Measurements from ENCODE around the gene NOX5. TPM values are rescaled to one million over a fixed set of nuclear protein-coding genes. Genes with fewer than 3 reads are reported as not detected.
"Not testable (repeated sequence)": the region's sequence is repeated elsewhere in the genome, so short reads cannot be mapped to it uniquely, and the experiment has no call there.

NOX5 gene, protein sequence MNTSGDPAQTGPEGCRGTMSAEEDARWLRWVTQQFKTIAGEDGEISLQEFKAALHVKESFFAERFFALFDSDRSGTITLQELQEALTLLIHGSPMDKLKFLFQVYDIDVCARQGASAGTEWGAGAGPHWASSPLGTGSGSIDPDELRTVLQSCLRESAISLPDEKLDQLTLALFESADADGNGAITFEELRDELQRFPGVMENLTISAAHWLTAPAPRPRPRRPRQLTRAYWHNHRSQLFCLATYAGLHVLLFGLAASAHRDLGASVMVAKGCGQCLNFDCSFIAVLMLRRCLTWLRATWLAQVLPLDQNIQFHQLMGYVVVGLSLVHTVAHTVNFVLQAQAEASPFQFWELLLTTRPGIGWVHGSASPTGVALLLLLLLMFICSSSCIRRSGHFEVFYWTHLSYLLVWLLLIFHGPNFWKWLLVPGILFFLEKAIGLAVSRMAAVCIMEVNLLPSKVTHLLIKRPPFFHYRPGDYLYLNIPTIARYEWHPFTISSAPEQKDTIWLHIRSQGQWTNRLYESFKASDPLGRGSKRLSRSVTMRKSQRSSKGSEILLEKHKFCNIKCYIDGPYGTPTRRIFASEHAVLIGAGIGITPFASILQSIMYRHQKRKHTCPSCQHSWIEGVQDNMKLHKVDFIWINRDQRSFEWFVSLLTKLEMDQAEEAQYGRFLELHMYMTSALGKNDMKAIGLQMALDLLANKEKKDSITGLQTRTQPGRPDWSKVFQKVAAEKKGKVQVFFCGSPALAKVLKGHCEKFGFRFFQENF
- under 1 TPM; 0.06 to 0.08 TPM for total RNA-seq
- not detected for polyA plus RNA-seq

DNA sequence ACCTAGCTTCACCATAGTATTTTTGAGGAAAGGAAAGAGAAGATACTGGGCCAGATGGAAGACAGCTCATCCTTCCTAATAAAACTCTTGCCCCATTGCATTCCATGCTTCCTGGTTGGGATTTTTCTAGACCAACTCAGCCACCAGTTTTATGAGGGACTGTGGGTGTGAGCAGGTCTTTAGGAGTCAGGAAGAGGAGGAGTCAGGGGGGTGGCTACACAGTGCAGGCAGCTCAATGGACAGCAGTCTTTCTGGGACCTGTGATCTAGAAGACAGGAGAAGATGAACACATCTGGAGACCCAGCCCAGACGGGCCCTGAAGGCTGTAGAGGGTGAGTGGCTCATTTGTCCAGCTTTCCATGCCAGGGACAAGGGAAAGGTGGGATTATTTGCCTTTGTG, at the start of gene NOX5:
NOX5 (plus strand) TSS at position 242 of the 400 bp plus-strand sequence; CDS start at position 283, 41 bp downstream.
- no peaks in the 10 kb centered on the region for H3K27me3 ChIP-seq (ENCODE audit: insufficient read depth, low read length)
- intact Hi-C loops (cut with micrococcal nuclease) = no loop called here
- H3K27ac ChIP-seq (ENCODE audit: low read depth, low read length) = no peak within 1 kb of the TSS
- H3K36me3 Mint-ChIP-seq = peaks cover 0 to under 1% of the 10 kb centered on the region in 2 donors
- H3K9me3 ChIP-seq (ENCODE audit: control insufficient read depth in 1 of 2, low read length in 2 of 2) = peaks cover 0 to 3% of the 10 kb centered on the region in 2 donors
- ChIA-PET CTCF (ENCODE audit: partially characterized antibody) (interaction anchor here (1.4 kb wide), 1 partner anchor 17 kb away, joined by 5 read pairs; no protein-coding TSS in a partner anchor), POLR2A (ENCODE audit: partially characterized antibody) (no interaction called here)
- H3K4me3 ChIP-seq (ENCODE audit: low read length in 2 of 2) = no peak within 1 kb of the TSS
- peaks cover 2 to 23% (median 11%) of the 10 kb centered on the region in 8 donors for H3K9me3 Mint-ChIP-seq
- DNase-seq = no peak
- no peak within 1 kb of the TSS for H3K4me3 Mint-ChIP-seq
- no peaks in the 10 kb centered on the region for H3K4me1 Mint-ChIP-seq
- peaks cover 8 to 12% of the 10 kb centered on the region in 2 donors for H3K27me3 Mint-ChIP-seq
- H3K36me3 ChIP-seq (ENCODE audit: insufficient read depth, low read length) = no peaks in the 10 kb centered on the region
- no peaks in the 10 kb centered on the region for H3K4me1 ChIP-seq (ENCODE audit: insufficient read depth, low read length)
- H3K27ac Mint-ChIP-seq = no peak within 1 kb of the TSS

DNA sequence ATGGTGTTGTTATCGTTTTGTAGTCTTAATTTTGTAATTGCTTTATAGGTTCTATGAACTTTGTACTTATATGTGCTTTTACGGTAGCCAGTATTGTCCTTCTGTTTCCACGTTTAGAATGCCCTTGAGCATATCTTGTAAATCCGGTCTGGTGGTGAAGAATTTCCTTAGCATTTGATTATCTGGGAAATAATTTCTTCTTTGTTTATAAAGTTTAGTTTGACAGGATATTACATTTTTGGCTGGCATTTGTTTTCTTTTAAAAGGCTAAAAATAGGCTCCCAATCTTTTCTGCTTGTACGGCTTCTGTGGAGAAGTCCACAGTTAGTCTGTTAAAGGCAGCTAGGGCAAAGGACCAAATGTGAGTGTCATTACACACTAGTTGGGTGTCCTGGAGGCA, 47.5 kb upstream of the NOX5 start:
- POLR2A ChIA-PET (ENCODE audit: partially characterized antibody) = no interaction called here
- no peak for DNase-seq

DNA sequence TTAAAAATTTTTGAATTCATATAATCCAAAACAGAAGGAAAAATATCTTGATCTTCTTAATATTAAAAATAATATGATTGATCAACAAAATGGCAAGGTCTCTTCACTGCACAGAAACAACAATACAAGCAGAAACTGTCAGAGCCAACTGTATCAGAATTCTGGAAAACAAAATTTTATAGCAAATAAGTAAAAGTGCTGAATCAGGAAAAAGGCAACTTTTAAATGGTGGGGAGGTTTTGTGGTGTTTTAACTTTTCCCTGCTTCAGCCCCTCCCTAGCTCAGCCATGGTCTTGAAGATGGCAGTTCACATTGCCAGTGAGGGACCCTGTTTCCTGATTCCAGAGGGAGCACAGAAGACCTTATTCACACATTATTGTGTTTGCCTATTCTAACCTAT, 46.5 kb upstream of the NOX5 start:
- Mint-ChIP-seq H3K27ac (no peak overlapping the region), H3K27me3 (peaks cover 29 to 36% of the 10 kb centered on the region in 2 donors), H3K4me1 (no peaks in the 10 kb centered on the region), H3K36me3 (peaks cover 0 to 2% of the 10 kb centered on the region in 2 donors), H3K4me3 (no peak overlapping the region), H3K9me3 (peaks cover 3 to 35% (median 24%) of the 10 kb centered on the region in 8 donors)
- no peaks in the 10 kb centered on the region for H3K4me1 ChIP-seq (ENCODE audit: insufficient read depth, low read length)
- H3K36me3 ChIP-seq (ENCODE audit: insufficient read depth, low read length) = no peaks in the 10 kb centered on the region
- peaks cover 0 to 5% of the 10 kb centered on the region in 2 donors for H3K9me3 ChIP-seq (ENCODE audit: control insufficient read depth in 1 of 2, low read length in 2 of 2)
- ChIA-PET POLR2A (ENCODE audit: partially characterized antibody) (no interaction called here), CTCF (ENCODE audit: partially characterized antibody) (no interaction called here)
- no peak overlapping the region for H3K27ac ChIP-seq (ENCODE audit: low read depth, low read length)
- no peaks in the 10 kb centered on the region for H3K27me3 ChIP-seq (ENCODE audit: insufficient read depth, low read length)
- intact Hi-C loops (cut with micrococcal nuclease) = no loop called here
- DNase-seq = no peak
- H3K4me3 ChIP-seq (ENCODE audit: low read length in 2 of 2) = no peak overlapping the region

More for the DNA sequence above, 47.5 kb upstream of the NOX5 start:
- CTCF ChIA-PET (ENCODE audit: partially characterized antibody) = no interaction called here
- Histone ChIP-seq H3K27me3 (ENCODE audit: insufficient read depth, low read length) (no peaks in the 10 kb centered on the region), H3K9me3 (ENCODE audit: control insufficient read depth in 1 of 2, low read length in 2 of 2) (peaks cover 0 to 5% of the 10 kb centered on the region in 2 donors), H3K4me1 (ENCODE audit: insufficient read depth, low read length) (no peaks in the 10 kb centered on the region), H3K36me3 (ENCODE audit: insufficient read depth, low read length) (no peaks in the 10 kb centered on the region), H3K4me3 (ENCODE audit: low read length in 2 of 2) (no peak overlapping the region), H3K27ac (ENCODE audit: low read depth, low read length) (no peak overlapping the region)
- intact Hi-C loops (cut with micrococcal nuclease) = no loop called here
- Mint-ChIP-seq H3K36me3 (peaks cover 0 to 2% of the 10 kb centered on the region in 2 donors), H3K4me1 (no peaks in the 10 kb centered on the region), H3K27ac (no peak overlapping the region), H3K4me3 (no peak overlapping the region), H3K9me3 (peaks cover 3 to 35% (median 25%) of the 10 kb centered on the region in 8 donors), H3K27me3 (peaks cover 27 to 36% of the 10 kb centered on the region in 2 donors)

DNA sequence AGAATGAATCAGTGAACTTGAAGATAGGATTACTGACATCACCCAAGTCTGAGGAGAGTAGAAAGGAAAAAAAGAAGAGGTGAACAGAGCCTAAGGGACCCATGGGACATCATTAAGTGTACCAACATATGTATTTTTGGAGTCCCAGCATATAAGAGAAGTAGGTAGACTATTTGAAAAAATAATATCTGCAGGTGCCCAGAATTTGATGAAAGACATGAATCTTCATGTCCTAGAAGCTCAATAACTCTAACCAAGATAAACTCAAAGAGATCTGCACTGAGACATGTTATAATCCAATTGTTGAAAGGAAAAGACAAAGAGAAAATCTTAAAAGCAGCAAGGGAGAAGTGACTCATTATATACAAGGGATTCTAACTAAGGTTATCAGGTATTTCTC, 45.2 kb upstream of the NOX5 start:
- H3K27me3 Mint-ChIP-seq = peaks cover 26 to 37% of the 10 kb centered on the region in 2 donors
- peaks cover 0 to 2% of the 10 kb centered on the region in 2 donors for H3K36me3 Mint-ChIP-seq
- H3K36me3 ChIP-seq (ENCODE audit: insufficient read depth, low read length) = no peaks in the 10 kb centered on the region
- peaks cover 3 to 35% (median 24%) of the 10 kb centered on the region in 8 donors for H3K9me3 Mint-ChIP-seq
- peaks cover 0 to 5% of the 10 kb centered on the region in 2 donors for H3K9me3 ChIP-seq (ENCODE audit: control insufficient read depth in 1 of 2, low read length in 2 of 2)
- ChIA-PET CTCF (ENCODE audit: partially characterized antibody) (no interaction called here), POLR2A (ENCODE audit: partially characterized antibody) (no interaction called here)
- intact Hi-C loops (cut with micrococcal nuclease) = no loop called here
- DNase-seq = no peak
- H3K27ac ChIP-seq (ENCODE audit: low read depth, low read length) = no peak overlapping the region
- H3K4me1 ChIP-seq (ENCODE audit: insufficient read depth, low read length) = no peaks in the 10 kb centered on the region
- H3K4me1 Mint-ChIP-seq = no peaks in the 10 kb centered on the region
- no peak overlapping the region for H3K4me3 Mint-ChIP-seq
- no peak overlapping the region for H3K4me3 ChIP-seq (ENCODE audit: low read length in 2 of 2)
- H3K27ac Mint-ChIP-seq = no peak overlapping the region
- no peaks in the 10 kb centered on the region for H3K27me3 ChIP-seq (ENCODE audit: insufficient read depth, low read length)

DNA sequence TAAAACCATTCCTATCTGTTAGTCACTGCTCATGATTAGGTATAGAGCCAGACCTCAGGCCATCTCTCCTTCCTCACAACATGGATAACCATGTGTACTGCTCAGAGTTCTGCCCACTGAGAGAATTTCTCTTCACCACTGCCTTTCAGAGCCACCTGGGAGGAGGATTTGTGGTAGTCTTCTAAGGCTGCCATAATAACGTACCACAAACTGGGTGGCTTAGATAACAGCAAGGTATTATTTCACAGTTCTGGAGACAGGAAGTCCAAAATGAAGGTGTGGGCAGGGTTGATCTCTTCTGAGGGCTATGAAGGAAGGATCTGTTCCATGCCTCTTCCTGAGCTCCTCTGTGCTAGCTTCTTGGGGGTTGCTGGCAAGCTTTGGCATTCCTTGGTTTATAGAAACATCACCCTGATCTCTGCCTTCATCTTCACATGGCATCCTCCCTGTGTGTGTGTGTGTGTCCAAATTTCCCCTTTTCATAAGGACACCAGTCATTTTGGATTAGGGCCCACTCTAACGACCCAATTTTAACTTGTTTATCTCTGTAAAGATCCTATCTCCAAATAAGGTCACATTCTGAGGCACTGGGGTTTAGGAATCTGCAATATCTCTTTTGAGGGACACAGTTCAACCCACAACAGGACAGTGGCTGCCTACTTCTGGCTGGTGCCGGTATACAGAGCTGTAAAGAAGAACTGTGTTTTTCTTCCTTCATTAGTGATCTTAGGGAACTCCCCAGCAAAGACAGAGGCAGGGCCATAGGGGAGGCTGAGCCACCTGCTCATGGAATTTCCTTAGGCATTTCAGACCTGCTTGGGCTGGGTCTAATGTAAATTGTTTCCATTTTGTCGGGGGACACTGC, 42.1 kb upstream of the NOX5 start:
- H3K4me1 Mint-ChIP-seq = no peaks in the 10 kb centered on the region
- H3K9me3 Mint-ChIP-seq = peaks cover 0 to 35% (median 31%) of the 10 kb centered on the region in 8 donors
- no peak for DNase-seq
- ChIA-PET CTCF (ENCODE audit: partially characterized antibody) (no interaction called here), POLR2A (ENCODE audit: partially characterized antibody) (no interaction called here)
- no peak overlapping the region for H3K4me3 ChIP-seq (ENCODE audit: low read length in 2 of 2)
- no peaks in the 10 kb centered on the region for H3K4me1 ChIP-seq (ENCODE audit: insufficient read depth, low read length)
- peaks cover 0 to 5% of the 10 kb centered on the region in 2 donors for H3K9me3 ChIP-seq (ENCODE audit: control insufficient read depth in 1 of 2, low read length in 2 of 2)
- intact Hi-C loops (cut with micrococcal nuclease) = no loop called here
- H3K36me3 ChIP-seq (ENCODE audit: insufficient read depth, low read length) = no peaks in the 10 kb centered on the region
- no peak overlapping the region for H3K4me3 Mint-ChIP-seq
- no peak overlapping the region for H3K27ac Mint-ChIP-seq
- no peak overlapping the region for H3K27ac ChIP-seq (ENCODE audit: low read depth, low read length)
- H3K36me3 Mint-ChIP-seq = peaks cover 0 to 2% of the 10 kb centered on the region in 2 donors
- H3K27me3 ChIP-seq (ENCODE audit: insufficient read depth, low read length) = no peaks in the 10 kb centered on the region
- peaks cover 21 to 28% of the 10 kb centered on the region in 2 donors for H3K27me3 Mint-ChIP-seq

DNA sequence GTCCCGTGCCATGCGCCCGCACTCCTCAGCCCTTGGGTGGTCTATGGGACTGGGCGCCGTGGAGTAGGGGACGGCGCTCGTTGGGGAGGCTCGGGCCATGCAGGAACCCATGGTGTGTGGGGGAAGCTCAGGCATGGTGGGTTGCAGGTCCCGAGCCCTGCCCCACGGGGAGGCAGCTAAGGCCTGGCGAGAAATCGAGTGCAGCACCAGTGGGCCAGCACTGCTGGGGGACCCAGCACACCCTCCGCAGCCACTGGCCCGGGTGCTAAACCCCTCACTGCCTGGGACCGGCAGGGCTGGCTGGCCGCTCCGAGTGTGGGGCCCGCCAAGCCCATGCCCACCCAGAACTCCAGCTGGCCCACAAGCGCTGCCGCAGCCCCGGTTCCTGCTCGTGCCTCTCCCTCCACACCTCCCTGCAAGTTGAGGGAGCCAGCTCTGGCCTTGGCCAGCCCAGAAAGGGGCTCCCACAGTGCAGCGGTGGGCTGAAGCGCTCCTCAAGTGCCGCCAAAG, 38.8 kb upstream of the NOX5 start:
- H3K27ac ChIP-seq (ENCODE audit: low read depth, low read length); H3K36me3 Mint-ChIP-seq; H3K4me1 ChIP-seq (ENCODE audit: insufficient read depth, low read length); CTCF ChIA-PET (ENCODE audit: partially characterized antibody); H3K27me3 ChIP-seq (ENCODE audit: insufficient read depth, low read length); H3K27ac Mint-ChIP-seq; H3K36me3 ChIP-seq (ENCODE audit: insufficient read depth, low read length); H3K4me1 Mint-ChIP-seq; intact Hi-C loops (cut with micrococcal nuclease); DNase-seq; H3K4me3 Mint-ChIP-seq; POLR2A ChIA-PET (ENCODE audit: partially characterized antibody); H3K9me3 ChIP-seq (ENCODE audit: control insufficient read depth in 1 of 2, low read length in 2 of 2); H3K4me3 ChIP-seq (ENCODE audit: low read length in 2 of 2): not testable (repeated sequence)
- Mint-ChIP-seq H3K9me3 (peaks cover 3 to 25% (median 20%) of the 10 kb centered on the region in 8 donors), H3K27me3 (peaks cover 18 to 23% of the 10 kb centered on the region in 2 donors)

Data from CD4-positive, alpha-beta memory T cell (primary cell).